ENCODE results near the gene PELO.

Gene PELO

GRCh38 chr5:52834320-52834719, 46.6 kb downstream of the PELO start:
- FAIRE-seq: no peak

- FAIRE-seq: no peak
These were observed 49.4 kb downstream of the PELO start for GRCh38 chr5:52837068-52837467.
